Activated CD4-positive, alpha-beta T cell treated with anti-CD3 and anti-CD28 coated beads, Interleukin-2, amount 10 ng/mL, durations not matched to agents 24 days and 14 days (primary cell): ENCODE data around the gene MACROD2. TPM values are rescaled to one million over a fixed set of nuclear protein-coding genes. Genes with fewer than 3 reads are reported as not detected.

Experiments used
- DNase-seq: peaks from one replicate; pipeline ENCODE4 v3.0.0; 2022
- H3K27ac Mint-ChIP-seq: one replicate; pipeline ENCODE4 v1.8.0; 2022; ENCODE audit warnings: mild to moderate bottlenecking, mixed read lengths
- H3K27me3 Mint-ChIP-seq: one replicate; pipeline ENCODE4 v1.8.0; 2022; ENCODE audit warnings: mixed read lengths
- H3K36me3 Mint-ChIP-seq: one replicate; pipeline ENCODE4 v1.8.0; 2022; ENCODE audit warnings: low read depth, mild to moderate bottlenecking, mixed read lengths
- H3K4me1 Mint-ChIP-seq: one replicate; pipeline ENCODE4 v1.8.0; 2021; ENCODE audit warnings: mixed read lengths
- H3K4me3 Mint-ChIP-seq: one replicate; pipeline ENCODE4 v1.8.0; 2022; ENCODE audit warnings: mild to moderate bottlenecking, moderate library complexity, mixed read lengths
- H3K9me3 Mint-ChIP-seq: one replicate; pipeline ENCODE4 v1.8.0; 2021; ENCODE audit warnings: mixed read lengths
- intact Hi-C: fragments of 100-400 bp; cut with micrococcal nuclease; formaldehyde crosslinking; loops from one replicate; pipeline ENCODE4 v1.15.1; 2023
- total RNA-seq: library from RNA; stranded (reverse); gene quantifications from 2 replicates; pipeline ENCODE4 v1.2.3, GENCODE V29; 2022

MACROD2 gene
- total RNA-seq, 1 donor from 2014 or later = not detected

DNA sequence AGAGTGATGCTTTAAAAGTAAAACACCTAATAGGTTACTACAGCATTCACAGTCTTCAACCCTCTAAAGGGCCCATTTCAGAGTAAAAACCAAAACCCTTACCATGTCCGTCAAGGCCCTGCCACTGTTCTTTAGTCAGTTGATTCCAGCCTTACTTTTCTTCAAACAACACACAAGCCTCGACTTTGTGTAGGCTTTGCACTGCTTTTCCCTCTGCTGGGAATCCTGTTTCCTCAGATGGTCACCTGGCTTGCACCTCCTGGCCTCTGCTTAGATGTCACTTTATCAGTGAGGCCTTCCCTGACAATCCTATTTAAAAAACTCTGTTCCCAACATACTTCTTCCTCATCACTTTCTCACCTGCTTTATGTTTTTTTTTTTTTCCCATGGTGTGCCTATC, 419.2 kb downstream of the MACROD2 start:
- Mint-ChIP-seq H3K27ac (no peak overlapping the region), H3K4me1 (no peaks in the 10 kb centered on the region), H3K9me3 (no peaks in the 10 kb centered on the region), H3K4me3 (no peak overlapping the region), H3K27me3 (no peaks in the 10 kb centered on the region), H3K36me3 (no peaks in the 10 kb centered on the region)
- no peak for DNase-seq
- intact Hi-C loops = no loop called here

- Mint-ChIP-seq H3K4me1 (no peaks in the 10 kb centered on the region), H3K27ac (no peak overlapping the region), H3K27me3 (no peaks in the 10 kb centered on the region), H3K36me3 (no peaks in the 10 kb centered on the region), H3K9me3 (no peaks in the 10 kb centered on the region), H3K4me3 (no peak overlapping the region)
- no peak for DNase-seq
- intact Hi-C loops = no loop called here
Measured at GRCh38 chr20:14415467-14415866, 420.2 kb downstream of the MACROD2 start.

GRCh38 chr20:14418376-14418775, 423.1 kb downstream of the MACROD2 start:
- H3K4me1 Mint-ChIP-seq = no peaks in the 10 kb centered on the region
- intact Hi-C loops = no loop called here
- H3K36me3 Mint-ChIP-seq = no peaks in the 10 kb centered on the region
- H3K4me3 Mint-ChIP-seq = no peak overlapping the region
- H3K27me3 Mint-ChIP-seq = no peaks in the 10 kb centered on the region
- no peaks in the 10 kb centered on the region for H3K9me3 Mint-ChIP-seq
- no peak overlapping the region for H3K27ac Mint-ChIP-seq
- DNase-seq = no peak

DNA sequence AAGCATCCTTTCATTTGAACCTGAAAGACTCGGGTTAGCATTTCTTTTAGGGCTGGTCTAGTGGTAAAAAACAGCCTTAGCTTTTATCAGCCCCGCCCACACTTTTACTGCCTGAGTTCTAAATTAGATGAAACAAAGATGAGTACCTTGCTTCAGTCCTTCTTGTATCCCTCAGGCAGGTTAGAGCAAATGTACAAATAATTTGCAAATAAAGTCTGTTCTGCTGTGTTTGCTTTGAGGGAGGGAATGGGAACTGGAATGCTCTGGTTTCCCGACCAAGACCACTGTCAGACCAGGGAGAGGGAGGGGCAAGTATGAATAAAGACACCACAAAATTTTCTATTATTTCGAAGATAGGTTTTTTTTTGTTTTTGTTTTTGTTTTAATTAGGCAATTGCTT, 427.6 kb downstream of the MACROD2 start:
- Mint-ChIP-seq H3K4me1 (no peaks in the 10 kb centered on the region), H3K9me3 (no peaks in the 10 kb centered on the region), H3K4me3 (no peak overlapping the region), H3K36me3 (no peaks in the 10 kb centered on the region), H3K27me3 (no peaks in the 10 kb centered on the region), H3K27ac (no peak overlapping the region)
- intact Hi-C loops = no loop called here
- DNase-seq = no peak

DNA sequence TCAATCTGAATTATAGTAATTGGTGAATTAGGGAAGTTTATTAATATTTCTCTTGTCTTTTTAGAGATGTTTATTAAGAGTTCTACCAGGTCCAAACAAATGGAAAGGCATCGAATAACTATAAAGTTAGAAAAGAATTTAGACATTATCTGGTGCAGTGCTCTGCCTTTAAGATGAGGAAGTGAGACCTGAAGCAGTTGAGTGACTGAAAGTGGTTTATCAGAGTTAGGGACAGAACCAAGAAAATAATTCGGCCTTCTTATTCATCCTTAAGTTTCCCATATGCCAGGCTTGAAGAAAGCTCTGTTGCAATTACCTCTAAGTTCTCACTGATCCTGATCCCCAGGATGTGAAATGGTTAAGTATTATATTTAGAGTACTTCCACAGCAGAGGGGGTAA, 436.3 kb downstream of the MACROD2 start:
- no peaks in the 10 kb centered on the region for H3K4me1 Mint-ChIP-seq
- no peak overlapping the region for H3K27ac Mint-ChIP-seq
- no peaks in the 10 kb centered on the region for H3K36me3 Mint-ChIP-seq
- intact Hi-C loops = no loop called here
- DNase-seq = no peak
- no peak overlapping the region for H3K4me3 Mint-ChIP-seq
- no peaks in the 10 kb centered on the region for H3K27me3 Mint-ChIP-seq
- peaks cover 13% of the 10 kb centered on the region for H3K9me3 Mint-ChIP-seq

GRCh38 chr20:14432085-14432484, 436.8 kb downstream of the MACROD2 start:
- Mint-ChIP-seq H3K4me1 (no peaks in the 10 kb centered on the region), H3K4me3 (no peak overlapping the region), H3K27ac (no peak overlapping the region), H3K27me3 (no peaks in the 10 kb centered on the region), H3K36me3 (no peaks in the 10 kb centered on the region), H3K9me3 (peaks cover 13% of the 10 kb centered on the region)
- intact Hi-C loops = no loop called here
- no peak for DNase-seq

- intact Hi-C loops = no loop called here
- H3K27me3 Mint-ChIP-seq = no peaks in the 10 kb centered on the region
- no peak overlapping the region for H3K27ac Mint-ChIP-seq
- H3K4me3 Mint-ChIP-seq = no peak overlapping the region
- H3K36me3 Mint-ChIP-seq = no peaks in the 10 kb centered on the region
- no peak for DNase-seq
- H3K9me3 Mint-ChIP-seq = peaks cover 13% of the 10 kb centered on the region
- H3K4me1 Mint-ChIP-seq = no peaks in the 10 kb centered on the region
Measured at GRCh38 chr20:14432597-14432996, 437.3 kb downstream of the MACROD2 start.

GRCh38 chr20:14434384-14435136, 439.2 kb downstream of the MACROD2 start:
- no peak for DNase-seq
- Mint-ChIP-seq H3K27ac (no peak overlapping the region), H3K36me3 (no peaks in the 10 kb centered on the region), H3K4me1 (no peaks in the 10 kb centered on the region), H3K4me3 (no peak overlapping the region), H3K27me3 (no peaks in the 10 kb centered on the region), H3K9me3 (peaks cover 13% of the 10 kb centered on the region)
- intact Hi-C loops = no loop called here

GRCh38 chr20:14441201-14441600, 445.9 kb downstream of the MACROD2 start:
- Mint-ChIP-seq H3K27me3 (no peaks in the 10 kb centered on the region), H3K27ac (no peak overlapping the region), H3K36me3 (no peaks in the 10 kb centered on the region), H3K4me1 (no peaks in the 10 kb centered on the region), H3K9me3 (peaks cover 7% of the 10 kb centered on the region), H3K4me3 (no peak overlapping the region)
- DNase-seq = no peak
- intact Hi-C loops = no loop called here

GRCh38 chr20:14444106-14444505, 448.8 kb downstream of the MACROD2 start:
- Mint-ChIP-seq H3K27ac (no peak overlapping the region), H3K9me3 (peaks cover 7% of the 10 kb centered on the region), H3K4me1 (no peaks in the 10 kb centered on the region)

GRCh38 chr20:14445310-14445709, 450.0 kb downstream of the MACROD2 start:
- intact Hi-C loops = no loop called here
- H3K36me3 Mint-ChIP-seq = no peaks in the 10 kb centered on the region
- no peaks in the 10 kb centered on the region for H3K27me3 Mint-ChIP-seq
- DNase-seq = no peak
- no peak overlapping the region for H3K4me3 Mint-ChIP-seq
- no peaks in the 10 kb centered on the region for H3K4me1 Mint-ChIP-seq
- H3K9me3 Mint-ChIP-seq = peaks cover 6% of the 10 kb centered on the region
- H3K27ac Mint-ChIP-seq = no peak overlapping the region

More at GRCh38 chr20:14444106-14444505, 448.8 kb downstream of the MACROD2 start:
- no peaks in the 10 kb centered on the region for H3K36me3 Mint-ChIP-seq
- H3K27me3 Mint-ChIP-seq = no peaks in the 10 kb centered on the region
- no peak overlapping the region for H3K4me3 Mint-ChIP-seq
- DNase-seq = no peak
- intact Hi-C loops = no loop called here

DNA sequence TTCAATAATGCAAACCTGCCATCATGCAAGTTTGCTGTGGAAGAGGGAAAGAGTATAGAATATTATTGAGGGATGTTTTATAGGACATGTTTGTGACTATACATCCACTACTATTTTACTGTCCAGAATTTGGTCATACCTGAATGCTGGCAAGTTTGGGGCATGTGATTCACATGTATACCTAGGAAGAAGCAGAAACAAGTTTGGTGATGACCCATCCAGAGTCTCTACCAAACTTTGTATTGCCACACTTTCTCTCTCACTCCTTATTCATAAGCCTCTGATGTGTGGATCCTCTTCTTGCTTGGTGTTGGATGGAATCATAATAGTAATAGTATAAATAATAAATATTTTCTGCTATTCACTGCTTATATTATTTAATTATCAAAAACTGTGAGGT, 450.6 kb downstream of the MACROD2 start:
- intact Hi-C loops = no loop called here
- no peaks in the 10 kb centered on the region for H3K36me3 Mint-ChIP-seq
- no peak overlapping the region for H3K27ac Mint-ChIP-seq
- peaks cover 8% of the 10 kb centered on the region for H3K9me3 Mint-ChIP-seq
- no peak for DNase-seq
- H3K4me1 Mint-ChIP-seq = no peaks in the 10 kb centered on the region
- H3K27me3 Mint-ChIP-seq = no peaks in the 10 kb centered on the region
- no peak overlapping the region for H3K4me3 Mint-ChIP-seq

GRCh38 chr20:14446446-14446845, 451.1 kb downstream of the MACROD2 start:
- no peaks in the 10 kb centered on the region for H3K27me3 Mint-ChIP-seq
- intact Hi-C loops = no loop called here
- no peak for DNase-seq
- no peak overlapping the region for H3K4me3 Mint-ChIP-seq
- H3K9me3 Mint-ChIP-seq = peaks cover 9% of the 10 kb centered on the region
- H3K27ac Mint-ChIP-seq = no peak overlapping the region
- no peaks in the 10 kb centered on the region for H3K4me1 Mint-ChIP-seq
- H3K36me3 Mint-ChIP-seq = no peaks in the 10 kb centered on the region

DNA sequence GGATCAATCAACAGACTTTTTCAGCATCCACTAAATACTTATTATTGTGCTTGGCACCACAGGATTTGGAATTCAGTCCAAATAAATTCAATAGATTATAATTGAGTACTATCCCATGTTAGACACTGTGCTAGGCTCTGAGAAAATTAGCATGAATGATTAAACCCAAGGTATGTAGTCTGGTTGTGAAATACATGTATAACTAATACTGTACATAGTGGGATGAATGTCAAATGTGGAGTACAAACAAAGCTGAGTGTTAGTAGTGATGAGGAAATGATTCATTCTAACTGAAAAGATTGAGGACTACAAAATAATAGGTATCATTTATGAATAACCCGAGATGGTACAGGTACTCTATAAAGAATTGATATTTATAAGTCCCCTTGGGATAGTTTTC, 454.0 kb downstream of the MACROD2 start:
- no peaks in the 10 kb centered on the region for H3K4me1 Mint-ChIP-seq
- no peak overlapping the region for H3K27ac Mint-ChIP-seq
- no peaks in the 10 kb centered on the region for H3K36me3 Mint-ChIP-seq
- H3K9me3 Mint-ChIP-seq = peaks cover 9% of the 10 kb centered on the region
- intact Hi-C loops = no loop called here
- DNase-seq = no peak
- H3K4me3 Mint-ChIP-seq = no peak overlapping the region
- no peaks in the 10 kb centered on the region for H3K27me3 Mint-ChIP-seq

DNA sequence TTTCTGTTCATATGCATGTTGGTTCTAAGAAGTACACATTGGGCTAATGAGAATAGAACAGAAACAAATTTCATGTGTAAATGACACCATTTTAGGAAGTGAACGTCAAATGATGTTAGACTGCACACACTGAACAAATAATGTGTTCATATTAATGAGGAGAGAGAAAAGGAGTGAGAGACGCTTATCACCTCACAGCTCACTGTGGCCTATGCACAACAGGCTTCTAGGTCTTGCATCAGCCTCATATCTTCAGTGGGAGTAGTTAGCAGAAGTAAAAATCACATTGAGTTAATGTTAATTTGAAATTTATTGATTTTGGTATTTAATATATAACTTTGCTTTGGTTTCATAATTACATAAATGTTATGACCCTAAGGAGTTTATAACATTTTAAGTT, 454.9 kb downstream of the MACROD2 start:
- H3K4me1 Mint-ChIP-seq = no peaks in the 10 kb centered on the region
- H3K27me3 Mint-ChIP-seq = no peaks in the 10 kb centered on the region
- DNase-seq = no peak
- H3K27ac Mint-ChIP-seq = no peak overlapping the region
- peaks cover 9% of the 10 kb centered on the region for H3K9me3 Mint-ChIP-seq
- intact Hi-C loops = no loop called here
- H3K36me3 Mint-ChIP-seq = no peaks in the 10 kb centered on the region
- no peak overlapping the region for H3K4me3 Mint-ChIP-seq
